Chondrocyte (in vitro differentiated cells): Measurements from ENCODE around the gene RHOU. TPM values are rescaled to one million over a fixed set of nuclear protein-coding genes. Genes with fewer than 3 reads are reported as not detected.

Experiments
- DNase-seq: peaks from one replicate; pipeline ENCODE4 v3.0.0; 2021; ENCODE audit warnings: mixed read lengths, low spot score
- H3K27ac Mint-ChIP-seq: one replicate; pipeline ENCODE4 v1.8.0; 2021; ENCODE audit warnings: mild to moderate bottlenecking, moderate library complexity, mixed read lengths; ENCODE audit not compliant: unreplicated experiment
- H3K27me3 Mint-ChIP-seq: 2 replicates; pipeline ENCODE4 v1.8.0; 2021; ENCODE audit warnings: low read depth, mixed read lengths
- H3K36me3 Mint-ChIP-seq: 2 replicates; pipeline ENCODE4 v1.8.0; 2021; ENCODE audit warnings: low read depth, mixed read lengths
- H3K4me1 Mint-ChIP-seq: 2 replicates; pipeline ENCODE4 v1.8.0; 2021; ENCODE audit warnings: low read depth, mild to moderate bottlenecking, mixed read lengths
- H3K4me3 Mint-ChIP-seq: one replicate; pipeline ENCODE4 v1.8.0; 2021; ENCODE audit warnings: mild to moderate bottlenecking, moderate library complexity, mixed read lengths; ENCODE audit not compliant: unreplicated experiment
- H3K9me3 Mint-ChIP-seq: 2 replicates; pipeline ENCODE4 v1.8.0; 2021; ENCODE audit warnings: low read depth, mixed read lengths
- CTCF ChIP-seq: fragments of 200-600 bp; sonication (generic); IDR thresholded peaks from 2 replicates; pipeline ENCODE4 v1.5.0; 2021; ENCODE audit warnings: antibody characterized with exemption, mild to moderate bottlenecking, moderate library complexity
- total RNA-seq: library from RNA; stranded (reverse); gene quantifications from 3 replicates; pipeline ENCODE4 v1.2.1, GENCODE V29; 2021

RHOU gene
- total RNA-seq, 1 donor from 2014 or later = 5.9 TPM

GRCh38 chr1:228727681-228728171 is 7.6 kb upstream of the RHOU start:
- no peak overlapping the region for H3K4me3 Mint-ChIP-seq

GRCh38 chr1:228732426-228732825 is 2.9 kb upstream of the RHOU start:
- Mint-ChIP-seq H3K27me3 (peaks cover 6% of the 10 kb centered on the region), H3K36me3 (peaks cover 2% of the 10 kb centered on the region), H3K9me3 (no peaks in the 10 kb centered on the region), H3K4me3 (no peak overlapping the region), H3K4me1 (peaks cover 22% of the 10 kb centered on the region), H3K27ac (no peak overlapping the region)
- no peak for DNase-seq
- no peak for TF ChIP-seq CTCF

More at GRCh38 chr1:228727681-228728171, 7.6 kb upstream of the RHOU start:
- Mint-ChIP-seq H3K27ac (no peak overlapping the region), H3K4me1 (peaks cover 10% of the 10 kb centered on the region), H3K27me3 (peaks cover 4% of the 10 kb centered on the region), H3K36me3 (peaks cover 3% of the 10 kb centered on the region), H3K9me3 (no peaks in the 10 kb centered on the region)
- no peak for TF ChIP-seq CTCF
- DNase-seq = no peak

- no peak for TF ChIP-seq CTCF
- Mint-ChIP-seq H3K9me3 (no peaks in the 10 kb centered on the region), H3K4me3 (no peak overlapping the region), H3K27me3 (peaks cover 2% of the 10 kb centered on the region), H3K4me1 (peaks cover 22% of the 10 kb centered on the region), H3K27ac (no peak overlapping the region), H3K36me3 (peaks cover 5% of the 10 kb centered on the region)
- no peak for DNase-seq
Measured at GRCh38 chr1:228733576-228733975, 1.7 kb upstream of the RHOU start.

DNA sequence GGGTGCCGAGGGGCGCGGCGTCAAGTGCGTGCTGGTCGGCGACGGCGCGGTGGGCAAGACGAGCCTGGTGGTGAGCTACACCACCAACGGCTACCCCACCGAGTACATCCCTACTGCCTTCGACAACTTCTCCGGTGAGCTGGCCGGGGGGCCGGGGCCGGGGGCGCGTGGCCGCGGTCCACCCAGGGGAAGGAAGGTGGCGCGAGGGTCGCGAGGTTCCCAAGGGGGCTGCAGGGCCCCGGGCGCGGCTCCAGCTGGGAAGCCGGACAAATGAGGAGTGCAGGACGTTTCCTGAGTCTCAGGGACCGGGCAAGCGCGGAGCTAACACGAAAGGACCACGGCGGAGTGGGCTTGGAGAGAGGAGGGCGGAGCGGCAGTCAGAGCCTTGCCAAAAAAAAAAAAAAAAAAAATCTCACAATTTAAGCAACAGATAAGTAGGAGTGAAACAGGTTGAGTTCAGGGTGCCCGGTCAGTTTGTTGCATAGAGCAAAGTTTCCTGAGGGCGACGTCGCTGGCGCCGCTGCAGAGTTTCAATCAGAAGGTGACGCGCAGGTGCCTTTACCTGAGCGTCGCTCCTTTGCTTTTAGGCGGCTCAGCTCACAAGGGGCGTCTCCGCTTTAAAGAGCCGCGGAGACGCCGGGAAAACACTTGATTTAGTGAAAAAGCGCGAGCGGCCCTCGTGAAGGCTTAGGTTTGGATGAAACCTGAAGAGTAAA is 750 bp downstream of the RHOU start:
- Mint-ChIP-seq H3K27ac (peak overlapping the region; percentile 49), H3K36me3 (peaks cover 4% of the 10 kb centered on the region), H3K9me3 (no peaks in the 10 kb centered on the region), H3K4me3 (peak overlapping the region; percentile 87), H3K27me3 (peaks cover 2% of the 10 kb centered on the region), H3K4me1 (peaks cover 34% of the 10 kb centered on the region)
- no peak for TF ChIP-seq CTCF
- DNase-seq = no peak

DNA sequence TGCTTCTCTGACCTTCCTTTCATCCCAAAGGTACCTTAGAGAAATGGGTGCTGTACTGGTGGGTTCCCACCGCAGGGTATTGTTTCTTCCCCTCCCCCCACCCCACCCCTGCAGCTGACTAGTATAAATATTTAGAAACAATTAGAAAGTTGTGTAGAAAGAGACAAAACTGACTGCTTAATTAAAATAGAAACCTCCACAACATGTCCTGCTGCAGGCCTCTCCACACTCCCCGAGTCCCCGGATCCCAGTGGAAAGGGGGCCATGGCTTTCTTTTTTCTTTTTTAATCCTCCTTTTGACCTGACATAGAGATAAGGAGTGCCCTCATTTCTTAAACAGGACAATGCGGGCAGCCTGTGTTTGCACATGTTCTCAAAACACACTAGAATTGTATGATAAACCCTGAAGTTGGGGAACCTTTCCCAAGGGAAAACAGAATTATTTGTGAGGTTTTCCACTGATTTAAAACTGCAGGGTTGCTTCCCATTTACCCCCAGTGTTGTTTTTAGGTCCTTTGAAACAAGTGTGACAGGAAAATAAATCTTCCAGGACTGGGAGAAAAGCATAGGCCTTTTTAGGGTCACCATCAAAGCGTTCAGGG is 1.7 kb downstream of the RHOU start:
- no peak for DNase-seq
- Mint-ChIP-seq H3K9me3 (no peaks in the 10 kb centered on the region), H3K27me3 (peaks cover 2% of the 10 kb centered on the region), H3K4me3 (no peak overlapping the region), H3K36me3 (peaks cover 4% of the 10 kb centered on the region), H3K4me1 (peaks cover 28% of the 10 kb centered on the region), H3K27ac (no peak overlapping the region)
- no peak for TF ChIP-seq CTCF
